GM21737 (cell line): ENCODE results near the gene HTT.
"Not testable (repeated sequence)": the region's sequence is repeated elsewhere in the genome, so short reads cannot be mapped to it uniquely, and the experiment has no call there.

Experiments used
- ATAC-seq: cut with Tn5 transposase; IDR thresholded peaks from one replicate; pipeline ENCODE4 v1.9.1; 2021; ENCODE audit warnings: mild to moderate bottlenecking, moderate library complexity; ENCODE audit not compliant: unreplicated experiment

HTT gene

GRCh38 chr4:3118312-3118711 lies 43.8 kb downstream of the HTT start:
- ATAC-seq = no peak

- ATAC-seq = no peak
Measured at GRCh38 chr4:3119464-3119863, 45.0 kb downstream of the HTT start.

- ATAC-seq = no peak
Measured at GRCh38 chr4:3121110-3121509, 46.6 kb downstream of the HTT start.

- ATAC-seq = no peak
Measured at GRCh38 chr4:3121596-3121995, 47.1 kb downstream of the HTT start.

GRCh38 chr4:3122081-3122563 lies 47.6 kb downstream of the HTT start:
- ATAC-seq = no peak

- no peak for ATAC-seq
Measured at GRCh38 chr4:3123181-3123671, 48.7 kb downstream of the HTT start.

- no peak for ATAC-seq
Measured at GRCh38 chr4:3124070-3124767, 49.7 kb downstream of the HTT start.

- ATAC-seq = no peak
Measured at GRCh38 chr4:3127112-3127511, 52.6 kb downstream of the HTT start.

GRCh38 chr4:3128058-3128457 lies 53.6 kb downstream of the HTT start:
- no peak for ATAC-seq

- no peak for ATAC-seq
Measured at GRCh38 chr4:3128976-3129375, 54.5 kb downstream of the HTT start.

- no peak for ATAC-seq
Measured at GRCh38 chr4:3130201-3130600, 55.7 kb downstream of the HTT start.

GRCh38 chr4:3130826-3131225 lies 56.3 kb downstream of the HTT start:
- no peak for ATAC-seq

- ATAC-seq = no peak
Measured at GRCh38 chr4:3134201-3134600, 59.7 kb downstream of the HTT start.

- no peak for ATAC-seq
Measured at GRCh38 chr4:3135155-3136011, 60.9 kb downstream of the HTT start.

- ATAC-seq = no peak
Measured at GRCh38 chr4:3136454-3136853, 62.0 kb downstream of the HTT start.

GRCh38 chr4:3137908-3138307 lies 63.4 kb downstream of the HTT start:
- no peak for ATAC-seq

GRCh38 chr4:3145234-3145924 lies 70.9 kb downstream of the HTT start:
- ATAC-seq = no peak

- ATAC-seq = no peak
Measured at GRCh38 chr4:3148926-3149325, 74.4 kb downstream of the HTT start.

- ATAC-seq = not testable (repeated sequence)
Measured at GRCh38 chr4:3151238-3151637, 76.8 kb downstream of the HTT start.

- no peak for ATAC-seq
Measured at GRCh38 chr4:3157366-3157765, 82.9 kb downstream of the HTT start.

- ATAC-seq = no peak
Measured at GRCh38 chr4:3158841-3159240, 84.4 kb downstream of the HTT start.
